OCI-LY7 (cell line): ENCODE data around the gene NHLH2. TPM values are rescaled to one million over a fixed set of nuclear protein-coding genes. Genes with fewer than 3 reads are reported as not detected.

Experiments used
- BruUV-seq: library from RNA; stranded (reverse); fragments of 400-500 nt; replicated peaks from 2 replicates; lab custom pipeline; 2021; lab: Mats Ljungman, UMichigan
- CTCF ChIA-PET: fragments of 300-600 bp; sonication (Branson Sonifier 250); formaldehyde crosslinking; loops from one replicate; lab custom pipeline; 2022; ENCODE audit warnings: antibody characterized with exemption; ENCODE audit not compliant: unreplicated experiment; lab: Charles Lee
- POLR2A ChIA-PET: fragments of 300-600 bp; sonication (Branson Sonifier 250); formaldehyde crosslinking; loops from one replicate; lab custom pipeline; 2022; ENCODE audit warnings: antibody characterized with exemption; lab: Charles Lee
- DNase-seq: peaks from one replicate; pipeline ENCODE4 v3.0.0-alpha.2; 2015; ENCODE audit warnings: low spot score
- H2AFZ ChIP-seq: fragments of 200-600 bp; sonication (generic), shearing (Covaris generic); 2 replicates; pipeline ENCODE4 v1.6.1; 2014; ENCODE audit warnings: mild to moderate bottlenecking, antibody characterized with exemption, low read length, moderate library complexity
- H3K27ac ChIP-seq: fragments of 200-600 bp; sonication (generic); 2 replicates; pipeline ENCODE4 v1.5.1; 2014; ENCODE audit warnings: mixed run types, low read depth, mild to moderate bottlenecking, moderate library complexity, low read length, inconsistent platforms; ENCODE audit not compliant: poor library complexity, severe bottlenecking
- H3K36me3 ChIP-seq: fragments of 200-600 bp; sonication (generic); 2 replicates; pipeline ENCODE4 v1.6.1; 2014; ENCODE audit warnings: mild to moderate bottlenecking, antibody characterized with exemption, low read length, moderate library complexity, mixed read lengths; ENCODE audit not compliant: insufficient read depth
- H3K4me1 ChIP-seq: fragments of 200-600 bp; sonication (generic); 2 replicates; pipeline ENCODE4 v1.5.1; 2014; ENCODE audit warnings: mild to moderate bottlenecking, low read length; ENCODE audit not compliant: insufficient read depth, poor library complexity, severe bottlenecking
- H3K4me2 ChIP-seq: fragments of 200-600 bp; sonication (generic); 2 replicates; pipeline ENCODE4 v1.6.1; 2014; ENCODE audit warnings: mild to moderate bottlenecking, low read length
- H3K4me3 ChIP-seq: fragments of 200-600 bp; sonication (generic); 2 replicates; pipeline ENCODE4 v1.5.1; 2014; ENCODE audit warnings: mild to moderate bottlenecking, low read depth, low read length; ENCODE audit not compliant: poor library complexity, severe bottlenecking
- H3K79me2 ChIP-seq: fragments of 200-600 bp; sonication (generic); 2 replicates; pipeline ENCODE4 v1.6.1; 2016; ENCODE audit warnings: low read depth, mild to moderate bottlenecking, low read length, moderate library complexity, mixed read lengths; ENCODE audit not compliant: insufficient read depth
- H3K9me2 ChIP-seq: fragments of 200-600 bp; sonication (generic); 2 replicates; pipeline ENCODE4 v1.6.1; 2016; ENCODE audit warnings: mild to moderate bottlenecking, low read length, mixed read lengths; ENCODE audit not compliant: insufficient read depth
- H3K9me3 ChIP-seq: fragments of 200-600 bp; sonication (generic); 2 replicates; pipeline ENCODE4 v1.6.1; 2014; ENCODE audit warnings: mild to moderate bottlenecking, mixed run types, low read length, mixed read lengths
- H4K20me1 ChIP-seq: fragments of 200-600 bp; sonication (generic); 2 replicates; pipeline ENCODE4 v1.6.1; 2014; ENCODE audit warnings: mild to moderate bottlenecking, antibody characterized with exemption, low read length, moderate library complexity, mixed read lengths; ENCODE audit not compliant: insufficient read depth
- EZH2phosphoT487 ChIP-seq: fragments of 200-600 bp; sonication (generic); IDR thresholded peaks from 2 replicates; pipeline ENCODE4 v1.6.1; 2018; ENCODE audit warnings: low read depth, borderline replicate concordance, mild to moderate bottlenecking, mixed run types, antibody characterized with exemption, low read length, moderate library complexity, mixed read lengths
- intact Hi-C: fragments of 100-400 bp; cut with micrococcal nuclease; formaldehyde crosslinking; loops from one replicate; pipeline ENCODE4 v1.10.0; 2022; ENCODE audit not compliant: unreplicated experiment
- total RNA-seq, 2 experiments: library from RNA; depleted of rRNA in 1 of 2; stranded (reverse); fragments of >200 nt in 1 of 2; shearing (Covaris generic) in 1 of 2; gene quantifications; 2 replicates each; pipeline ENCODE4 v1.2.3, GENCODE V29; 2014 to 2022
- TF ChIP-seq, protein P1 (sequence below): fragments of 200-600 bp; sonication (generic); conservative IDR thresholded peaks from 2 replicates; pipeline ENCODE4 v1.5.1; 2014; ENCODE audit warnings: mild to moderate bottlenecking, antibody characterized with exemption, low read length, moderate library complexity, mixed read lengths

Gene NHLH2
- total RNA-seq, 2 experiments from 2014 or later, result not detected

DNA sequence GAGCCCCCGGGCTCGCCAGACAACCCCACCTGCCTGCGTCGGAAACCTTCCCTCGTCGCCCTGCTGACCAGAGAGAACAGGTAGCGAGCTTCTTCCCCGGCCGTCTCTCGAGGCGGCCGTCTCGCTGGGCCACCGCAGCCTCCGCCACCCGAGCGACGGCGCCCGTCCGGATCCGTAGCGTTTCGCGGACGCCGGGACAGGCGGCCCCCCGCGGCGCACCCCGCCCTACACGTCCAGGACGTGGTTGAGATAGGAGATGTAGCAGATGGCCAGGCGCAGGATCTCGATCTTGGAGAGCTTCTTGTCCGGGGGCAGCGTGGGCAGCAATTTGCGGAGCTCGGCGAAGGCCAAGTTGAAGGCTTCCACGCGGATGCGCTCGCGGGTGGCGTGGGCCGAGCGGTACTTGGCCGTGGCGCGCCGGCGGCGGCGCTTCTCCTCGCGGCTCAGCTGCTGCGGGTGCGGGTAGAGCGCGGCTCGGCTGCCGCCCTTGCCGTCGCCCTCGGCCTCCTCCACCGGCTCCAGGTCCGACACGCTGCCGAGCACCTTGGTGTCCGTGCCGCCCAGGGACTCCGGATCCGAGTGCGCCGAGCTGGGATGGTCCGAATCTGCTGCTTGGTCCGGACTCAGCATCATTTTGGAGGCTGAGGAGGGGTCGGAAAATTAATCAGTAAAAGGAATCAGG lies 3.0 kb downstream of the NHLH2 start:
- Histone ChIP-seq H3K9me2 (no peaks in the 10 kb centered on the region), H4K20me1 (no peaks in the 10 kb centered on the region), H3K4me1 (no peaks in the 10 kb centered on the region), H3K79me2 (no peaks in the 10 kb centered on the region), H3K36me3 (no peaks in the 10 kb centered on the region), H3K4me3 (no peak overlapping the region), H2AFZ (no peak overlapping the region), H3K27ac (no peak overlapping the region), H3K4me2 (no peak overlapping the region), H3K9me3 (no peaks in the 10 kb centered on the region)
- DNase-seq, result no peak
- no TSS peak for BruUV-seq
- intact Hi-C loops, result no loop called here
- POLR2A ChIA-PET, result no interaction called here
- CTCF ChIA-PET, result no interaction called here
- TF ChIP-seq, protein P1, sequence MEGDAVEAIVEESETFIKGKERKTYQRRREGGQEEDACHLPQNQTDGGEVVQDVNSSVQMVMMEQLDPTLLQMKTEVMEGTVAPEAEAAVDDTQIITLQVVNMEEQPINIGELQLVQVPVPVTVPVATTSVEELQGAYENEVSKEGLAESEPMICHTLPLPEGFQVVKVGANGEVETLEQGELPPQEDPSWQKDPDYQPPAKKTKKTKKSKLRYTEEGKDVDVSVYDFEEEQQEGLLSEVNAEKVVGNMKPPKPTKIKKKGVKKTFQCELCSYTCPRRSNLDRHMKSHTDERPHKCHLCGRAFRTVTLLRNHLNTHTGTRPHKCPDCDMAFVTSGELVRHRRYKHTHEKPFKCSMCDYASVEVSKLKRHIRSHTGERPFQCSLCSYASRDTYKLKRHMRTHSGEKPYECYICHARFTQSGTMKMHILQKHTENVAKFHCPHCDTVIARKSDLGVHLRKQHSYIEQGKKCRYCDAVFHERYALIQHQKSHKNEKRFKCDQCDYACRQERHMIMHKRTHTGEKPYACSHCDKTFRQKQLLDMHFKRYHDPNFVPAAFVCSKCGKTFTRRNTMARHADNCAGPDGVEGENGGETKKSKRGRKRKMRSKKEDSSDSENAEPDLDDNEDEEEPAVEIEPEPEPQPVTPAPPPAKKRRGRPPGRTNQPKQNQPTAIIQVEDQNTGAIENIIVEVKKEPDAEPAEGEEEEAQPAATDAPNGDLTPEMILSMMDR, result no peak
- no peak for TF ChIP-seq EZH2phosphoT487

DNA sequence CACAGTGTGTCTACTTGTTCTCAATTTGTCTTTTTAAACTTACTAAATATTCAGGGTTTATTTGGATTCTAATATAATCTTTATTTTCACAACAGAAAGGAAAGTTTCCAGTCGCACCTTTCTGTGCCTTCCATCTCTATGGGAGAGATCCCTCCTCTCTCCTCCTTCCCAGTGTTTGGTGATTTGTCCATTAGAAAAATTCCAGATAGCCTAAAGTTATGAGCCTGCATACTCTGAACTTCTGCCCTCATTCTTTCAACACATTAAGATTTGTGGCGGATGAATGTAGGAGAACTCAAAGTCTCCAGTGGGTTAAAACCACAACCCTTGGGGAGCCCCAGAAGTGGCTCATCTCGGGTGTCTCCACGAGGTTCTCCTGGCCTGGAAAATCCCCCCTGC lies 3.6 kb downstream of the NHLH2 start:
- H3K4me3 ChIP-seq, result no peak overlapping the region
- TF ChIP-seq EZH2phosphoT487, result no peak
- TF ChIP-seq, protein P1, result no peak
- intact Hi-C loops, result no loop called here
- no peak overlapping the region for H2AFZ ChIP-seq
- no peaks in the 10 kb centered on the region for H3K36me3 ChIP-seq
- H3K9me2 ChIP-seq, result no peaks in the 10 kb centered on the region
- POLR2A ChIA-PET, result no interaction called here
- no peaks in the 10 kb centered on the region for H3K9me3 ChIP-seq
- BruUV-seq, result no TSS peak
- H3K79me2 ChIP-seq, result no peaks in the 10 kb centered on the region
- no peak overlapping the region for H3K4me2 ChIP-seq
- no peaks in the 10 kb centered on the region for H3K4me1 ChIP-seq
- CTCF ChIA-PET, result no interaction called here
- DNase-seq, result no peak
- no peaks in the 10 kb centered on the region for H4K20me1 ChIP-seq
- H3K27ac ChIP-seq, result no peak overlapping the region

GRCh38 chr1:115833856-115834255 lies 7.1 kb downstream of the NHLH2 start:
- ChIA-PET CTCF (no interaction called here), POLR2A (no interaction called here)
- no peak overlapping the region for H3K27ac ChIP-seq
- TF ChIP-seq, protein P1, result no peak
- TF ChIP-seq EZH2phosphoT487, result no peak
- no TSS peak for BruUV-seq
- H3K4me2 ChIP-seq, result no peak overlapping the region
- H3K79me2 ChIP-seq, result no peaks in the 10 kb centered on the region
- no peak overlapping the region for H2AFZ ChIP-seq
- no peak overlapping the region for H3K4me3 ChIP-seq
- H3K4me1 ChIP-seq, result no peaks in the 10 kb centered on the region
- no peaks in the 10 kb centered on the region for H3K36me3 ChIP-seq
- H3K9me3 ChIP-seq, result no peaks in the 10 kb centered on the region
- intact Hi-C loops, result no loop called here
- no peaks in the 10 kb centered on the region for H4K20me1 ChIP-seq
- no peaks in the 10 kb centered on the region for H3K9me2 ChIP-seq
- DNase-seq, result no peak
